Neural cell (in vitro differentiated cells): Measurements from ENCODE around the gene DCUN1D2. TPM values are rescaled to one million over a fixed set of nuclear protein-coding genes. Genes with fewer than 3 reads are reported as not detected.

Experiments used
- H2AFZ ChIP-seq: fragments of 200-600, 300-800 bp; sonication (generic), shearing (Covaris generic); 2 replicates; pipeline ENCODE4 v1.6.0; 2014; ENCODE audit warnings: low read depth, mild to moderate bottlenecking, antibody characterized with exemption, low read length, moderate library complexity
- H3F3A ChIP-seq: fragments of 200-600 bp; shearing (Covaris generic); 2 replicates; pipeline ENCODE4 v1.6.1; 2016; ENCODE audit warnings: mild to moderate bottlenecking, moderate library complexity, mixed read lengths, antibody characterized with exemption, low read length; ENCODE audit not compliant: insufficient read depth, poor library complexity, severe bottlenecking
- H3K27ac ChIP-seq: fragments of 200-600, 300-800 bp; sonication (generic), shearing (Covaris generic); 2 replicates; pipeline ENCODE4 v1.5.1; 2014; ENCODE audit warnings: mild to moderate bottlenecking, low read length, moderate library complexity
- H3K27me3 ChIP-seq: fragments of 300-800, 200-600 bp; sonication (generic), shearing (Covaris generic); 2 replicates; pipeline ENCODE4 v1.6.0; 2014; ENCODE audit warnings: mild to moderate bottlenecking, low read depth, low read length, moderate library complexity; ENCODE audit not compliant: insufficient read depth
- H3K36me3 ChIP-seq: fragments of 300-800, 200-600 bp; sonication (generic), shearing (Covaris generic); 2 replicates; pipeline ENCODE4 v1.5.1; 2014; ENCODE audit warnings: mild to moderate bottlenecking, antibody characterized with exemption, low read length, moderate library complexity; ENCODE audit not compliant: insufficient read depth
- H3K4me2 ChIP-seq: fragments of 300-800, 200-600 bp; sonication (generic), shearing (Covaris generic); 2 replicates; pipeline ENCODE4 v1.6.0; 2014; ENCODE audit warnings: mild to moderate bottlenecking, low read length
- H3K4me3 ChIP-seq: fragments of 300-800, 200-600 bp; sonication (generic), shearing (Covaris generic); 2 replicates; pipeline ENCODE4 v1.5.1; 2014; ENCODE audit warnings: mild to moderate bottlenecking, low read length, moderate library complexity
- H3K79me2 ChIP-seq: fragments of 200-600 bp; shearing (Covaris generic); replicated peaks from 2 replicates; pipeline ENCODE4 v1.6.0; 2014; ENCODE audit warnings: mild to moderate bottlenecking, low read length, moderate library complexity; ENCODE audit not compliant: insufficient read depth
- H3K9ac ChIP-seq: fragments of 300-800, 200-600 bp; sonication (generic), shearing (Covaris generic); 2 replicates; pipeline ENCODE4 v1.6.1; 2016; ENCODE audit warnings: mild to moderate bottlenecking, low read length, mixed read lengths
- H3K9me2 ChIP-seq: fragments of 200-600 bp; shearing (Covaris generic); 2 replicates; pipeline ENCODE4 v1.6.1; 2016; ENCODE audit warnings: mild to moderate bottlenecking, low read length, mixed read lengths; ENCODE audit not compliant: insufficient read depth
- H3K9me3 ChIP-seq: fragments of 200-600, 300-800 bp; sonication (generic), shearing (Covaris generic); 2 replicates; pipeline ENCODE4 v1.6.1; 2016; ENCODE audit warnings: mild to moderate bottlenecking, mixed run types, low read length, moderate library complexity, mixed read lengths
- H4K20me1 ChIP-seq: fragments of 200-600 bp; shearing (Covaris generic); 2 replicates; pipeline ENCODE4 v1.6.1; 2016; ENCODE audit warnings: mild to moderate bottlenecking, mixed run types; ENCODE audit not compliant: insufficient read depth
- CTCF ChIP-seq: fragments of 450-650 bp; IDR thresholded peaks from 2 replicates; pipeline ENCODE4 v1.5.1; 2014; ENCODE audit warnings: antibody characterized with exemption, mild to moderate bottlenecking, moderate library complexity; ENCODE audit not compliant: poor library complexity, severe bottlenecking
- EP300 ChIP-seq: fragments of 450-650 bp; conservative IDR thresholded peaks from 2 replicates; pipeline ENCODE4 v1.6.1; 2014; ENCODE audit warnings: antibody characterized with exemption, mild to moderate bottlenecking, moderate library complexity; ENCODE audit not compliant: poor library complexity, severe bottlenecking
- EZH2 ChIP-seq: fragments of 200-600, 300-800 bp; shearing (Covaris generic), sonication (generic); IDR thresholded peaks from 2 replicates; pipeline ENCODE4 v1.6.1; 2014; ENCODE audit warnings: antibody characterized with exemption, low read length, borderline replicate concordance, mild to moderate bottlenecking; ENCODE audit not compliant: insufficient read depth, poor library complexity, severe bottlenecking
- MXI1 ChIP-seq: fragments of 450-650 bp; conservative IDR thresholded peaks from 2 replicates; pipeline ENCODE4 v1.6.1; 2014; ENCODE audit warnings: antibody characterized with exemption, mild to moderate bottlenecking; ENCODE audit not compliant: poor library complexity, severe bottlenecking
- POLR2AphosphoS5 ChIP-seq: IDR thresholded peaks from 2 replicates; pipeline ENCODE4 v1.6.1; 2012
- RAD21 ChIP-seq: fragments of 450-650 bp; conservative IDR thresholded peaks from 2 replicates; pipeline ENCODE4 v1.6.1; 2014; ENCODE audit warnings: antibody characterized with exemption, mild to moderate bottlenecking, moderate library complexity
- REST ChIP-seq: IDR thresholded peaks from 2 replicates; pipeline ENCODE4 v1.6.1; 2012; ENCODE audit warnings: borderline replicate concordance
- SMC3 ChIP-seq: fragments of 450-650 bp; conservative IDR thresholded peaks from 2 replicates; pipeline ENCODE4 v1.6.1; 2014; ENCODE audit warnings: antibody characterized with exemption, mild to moderate bottlenecking, moderate library complexity; ENCODE audit not compliant: poor library complexity
- TAF1 ChIP-seq: IDR thresholded peaks from 2 replicates; pipeline ENCODE4 v1.6.1; 2012; ENCODE audit warnings: low read depth
- polyA plus RNA-seq: library from polyadenylated mRNA; depleted of rRNA; stranded (reverse); fragments of >200 nt; gene quantifications from 2 replicates; pipeline ENCODE4 v1.2.3, GENCODE V29; 2014

DCUN1D2 gene
- polyA plus RNA-seq, 1 donor from 2014 or later, result 55.9 TPM

- Histone ChIP-seq H3K9ac (no peak overlapping the region), H3F3A (no peaks in the 10 kb centered on the region), H4K20me1 (no peaks in the 10 kb centered on the region), H3K27me3 (no peaks in the 10 kb centered on the region), H3K79me2 (peaks cover 9% of the 10 kb centered on the region), H2AFZ (no peak overlapping the region), H3K4me3 (no peak overlapping the region), H3K36me3 (peaks cover 8% of the 10 kb centered on the region), H3K9me3 (no peaks in the 10 kb centered on the region), H3K27ac (no peak overlapping the region), H3K4me2 (no peak overlapping the region), H3K9me2 (no peaks in the 10 kb centered on the region)
- TF ChIP-seq EP300 (no peak), POLR2AphosphoS5 (no peak), SMC3 (no peak), EZH2 (no peak), RAD21 (no peak), CTCF (no peak), REST (no peak), TAF1 (no peak), MXI1 (no peak)
Measured at GRCh38 chr13:113475911-113476310, 14.6 kb downstream of the DCUN1D2 start.

GRCh38 chr13:113475280-113475679 is 15.2 kb downstream of the DCUN1D2 start:
- Histone ChIP-seq H3K27ac (no peak overlapping the region), H3K4me3 (no peak overlapping the region), H3K27me3 (no peaks in the 10 kb centered on the region), H2AFZ (no peak overlapping the region), H3K79me2 (peaks cover 4% of the 10 kb centered on the region), H3K4me2 (no peak overlapping the region), H3K36me3 (peaks cover 8% of the 10 kb centered on the region), H4K20me1 (no peaks in the 10 kb centered on the region), H3F3A (no peaks in the 10 kb centered on the region), H3K9me2 (no peaks in the 10 kb centered on the region), H3K9me3 (no peaks in the 10 kb centered on the region), H3K9ac (no peak overlapping the region)
- TF ChIP-seq TAF1 (no peak), CTCF (no peak), RAD21 (no peak), EZH2 (no peak), EP300 (no peak), SMC3 (no peak), REST (no peak), POLR2AphosphoS5 (no peak)
